ENCODE results near the gene USP24.
"Not testable (repeated sequence)": the region's sequence is repeated elsewhere in the genome, so short reads cannot be mapped to it uniquely, and the experiment has no call there.

USP24 gene

GRCh38 chr1:55118651-55119329, 96.4 kb downstream of the USP24 start:
- no peak for DNase-seq (ENCODE audit: low spot score)

- DNase-seq (ENCODE audit: low spot score) = no peak
Measured at GRCh38 chr1:55117941-55118340, 97.2 kb downstream of the USP24 start.

GRCh38 chr1:55109005-55109404, 106.2 kb downstream of the USP24 start:
- not testable (repeated sequence) for DNase-seq (ENCODE audit: low spot score)

- DNase-seq (ENCODE audit: low spot score) = no peak
Measured at GRCh38 chr1:55107101-55107500, 108.1 kb downstream of the USP24 start.

- DNase-seq (ENCODE audit: low spot score) = no peak
Measured at GRCh38 chr1:55103891-55104290, 111.3 kb downstream of the USP24 start.

GRCh38 chr1:55095095-55095494, 120.1 kb downstream of the USP24 start:
- no peak for DNase-seq (ENCODE audit: low spot score)

GRCh38 chr1:55092475-55092874, 122.7 kb downstream of the USP24 start:
- no peak for DNase-seq (ENCODE audit: low spot score)

- DNase-seq (ENCODE audit: low spot score) = no peak
Measured at GRCh38 chr1:55089683-55090082, 125.5 kb downstream of the USP24 start.

- no peak for DNase-seq (ENCODE audit: low spot score)
Measured at GRCh38 chr1:55088413-55088812, 126.8 kb downstream of the USP24 start.

- DNase-seq (ENCODE audit: low spot score) = no peak
Measured at GRCh38 chr1:55087439-55087838, 127.7 kb downstream of the USP24 start.

GRCh38 chr1:55084257-55084656, 130.9 kb downstream of the USP24 start:
- DNase-seq (ENCODE audit: low spot score) = no peak

- DNase-seq (ENCODE audit: low spot score) = no peak
Measured at GRCh38 chr1:55081905-55082296, 133.3 kb downstream of the USP24 start.

- no peak for DNase-seq (ENCODE audit: low spot score)
Measured at GRCh38 chr1:55081188-55081904, 133.8 kb downstream of the USP24 start.

- no peak for DNase-seq (ENCODE audit: low spot score)
Measured at GRCh38 chr1:55079651-55080050, 135.5 kb downstream of the USP24 start.

GRCh38 chr1:55078470-55078869, 136.7 kb downstream of the USP24 start:
- DNase-seq (ENCODE audit: low spot score) = no peak

GRCh38 chr1:55076356-55076755, 138.8 kb downstream of the USP24 start:
- no peak for DNase-seq (ENCODE audit: low spot score)

GRCh38 chr1:55074455-55074854, 140.7 kb downstream of the USP24 start:
- no peak for DNase-seq (ENCODE audit: low spot score)

GRCh38 chr1:55073187-55073916, 141.8 kb downstream of the USP24 start:
- DNase-seq (ENCODE audit: low spot score) = no peak

- no peak for DNase-seq (ENCODE audit: low spot score)
Measured at GRCh38 chr1:55071477-55071876, 143.7 kb downstream of the USP24 start.

- no peak for DNase-seq (ENCODE audit: low spot score)
Measured at GRCh38 chr1:55070293-55071164, 144.6 kb downstream of the USP24 start.

- DNase-seq (ENCODE audit: low spot score) = no peak
Measured at GRCh38 chr1:55069280-55069679, 145.9 kb downstream of the USP24 start.

GRCh38 chr1:55068638-55069037, 146.5 kb downstream of the USP24 start:
- no peak for DNase-seq (ENCODE audit: low spot score)
